MM.1S (cell line): ENCODE data around the gene GALNT8.

Experiments used
- EZH2 ChIP-seq: fragments of 300-600 bp; sonication (generic); optimal IDR thresholded peaks from 2 replicates; pipeline ENCODE3; 2017; ENCODE audit warnings: low read depth, mild to moderate bottlenecking, antibody characterized with exemption, low read length, mixed read lengths
- TF ChIP-seq, protein P1 (sequence below): fragments of 300-600 bp; sonication (generic); IDR thresholded peaks from 2 replicates; pipeline ENCODE4 v1.5.1; 2016; ENCODE audit warnings: antibody characterized with exemption, low read length, mixed read lengths

DNA sequence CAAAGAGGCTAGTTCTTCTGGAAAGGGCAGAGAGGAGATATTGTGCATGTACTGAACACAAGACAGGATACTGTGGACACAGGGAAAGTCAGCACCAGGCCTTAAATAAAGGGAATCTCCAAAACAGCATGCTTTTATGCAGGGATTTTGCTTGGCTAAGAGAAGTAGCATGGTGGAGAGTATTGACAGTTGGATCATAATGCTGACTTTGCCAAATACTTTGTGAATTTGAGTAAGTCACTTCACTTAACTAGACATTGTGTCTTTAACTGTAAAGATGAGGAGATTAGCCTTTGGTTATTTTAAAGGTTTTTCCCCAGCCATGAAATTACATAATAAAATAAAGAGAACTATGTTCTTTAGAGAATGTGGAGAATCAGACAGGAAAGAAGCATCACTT is 24.5 kb downstream of the GALNT8 start:
- TF ChIP-seq, protein P1, sequence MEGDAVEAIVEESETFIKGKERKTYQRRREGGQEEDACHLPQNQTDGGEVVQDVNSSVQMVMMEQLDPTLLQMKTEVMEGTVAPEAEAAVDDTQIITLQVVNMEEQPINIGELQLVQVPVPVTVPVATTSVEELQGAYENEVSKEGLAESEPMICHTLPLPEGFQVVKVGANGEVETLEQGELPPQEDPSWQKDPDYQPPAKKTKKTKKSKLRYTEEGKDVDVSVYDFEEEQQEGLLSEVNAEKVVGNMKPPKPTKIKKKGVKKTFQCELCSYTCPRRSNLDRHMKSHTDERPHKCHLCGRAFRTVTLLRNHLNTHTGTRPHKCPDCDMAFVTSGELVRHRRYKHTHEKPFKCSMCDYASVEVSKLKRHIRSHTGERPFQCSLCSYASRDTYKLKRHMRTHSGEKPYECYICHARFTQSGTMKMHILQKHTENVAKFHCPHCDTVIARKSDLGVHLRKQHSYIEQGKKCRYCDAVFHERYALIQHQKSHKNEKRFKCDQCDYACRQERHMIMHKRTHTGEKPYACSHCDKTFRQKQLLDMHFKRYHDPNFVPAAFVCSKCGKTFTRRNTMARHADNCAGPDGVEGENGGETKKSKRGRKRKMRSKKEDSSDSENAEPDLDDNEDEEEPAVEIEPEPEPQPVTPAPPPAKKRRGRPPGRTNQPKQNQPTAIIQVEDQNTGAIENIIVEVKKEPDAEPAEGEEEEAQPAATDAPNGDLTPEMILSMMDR, result no peak
- no peak for TF ChIP-seq EZH2
